AG09319 (cell line): ENCODE measurements around the gene EFNB2.

Experiments used
- DNase-seq: peaks from one replicate; pipeline ENCODE4 v3.0.0-alpha.2; 2010; ENCODE audit warnings: low read depth; ENCODE audit errors: extremely low read depth
- TF ChIP-seq, protein P1 (sequence below): IDR thresholded peaks from 2 replicates; pipeline ENCODE4 v1.5.1; 2011; ENCODE audit warnings: low read depth, mild to moderate bottlenecking, inconsistent platforms, low read length, moderate library complexity

EFNB2 gene

DNA sequence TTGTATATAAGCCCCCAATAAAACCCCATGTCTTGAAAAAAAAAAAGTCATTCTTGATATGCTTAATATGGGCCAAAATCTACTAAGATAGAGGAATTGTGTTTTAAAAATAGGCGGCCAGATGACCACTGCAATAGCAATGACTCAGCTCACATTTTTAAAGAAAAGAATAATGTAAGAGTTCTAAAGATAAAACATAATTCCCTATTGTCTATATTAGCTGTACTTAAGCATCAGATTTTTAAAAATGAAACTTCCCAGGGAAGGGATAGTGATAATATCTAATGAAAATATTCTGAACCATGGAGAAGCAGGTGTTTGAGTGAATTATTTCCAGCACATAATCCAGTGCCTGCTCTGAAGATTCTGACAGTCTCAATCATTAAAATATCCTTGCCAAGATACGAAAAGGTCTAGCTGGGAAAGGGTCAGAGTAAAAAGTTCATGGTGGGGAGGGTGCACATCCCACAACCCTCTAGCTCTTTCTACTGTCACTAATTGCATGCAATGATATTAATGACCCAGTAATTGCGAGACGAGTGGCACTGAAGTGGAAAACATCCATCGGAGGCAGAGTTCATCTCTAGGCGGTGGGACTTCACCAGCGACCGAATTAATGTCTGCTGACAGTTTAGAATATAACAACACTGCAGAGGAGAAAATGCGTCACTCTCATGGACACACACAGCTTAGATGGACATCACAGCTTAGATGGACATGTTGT lies 31.6 kb downstream of the EFNB2 start:
- DNase-seq, result no peak
- TF ChIP-seq, protein P1, sequence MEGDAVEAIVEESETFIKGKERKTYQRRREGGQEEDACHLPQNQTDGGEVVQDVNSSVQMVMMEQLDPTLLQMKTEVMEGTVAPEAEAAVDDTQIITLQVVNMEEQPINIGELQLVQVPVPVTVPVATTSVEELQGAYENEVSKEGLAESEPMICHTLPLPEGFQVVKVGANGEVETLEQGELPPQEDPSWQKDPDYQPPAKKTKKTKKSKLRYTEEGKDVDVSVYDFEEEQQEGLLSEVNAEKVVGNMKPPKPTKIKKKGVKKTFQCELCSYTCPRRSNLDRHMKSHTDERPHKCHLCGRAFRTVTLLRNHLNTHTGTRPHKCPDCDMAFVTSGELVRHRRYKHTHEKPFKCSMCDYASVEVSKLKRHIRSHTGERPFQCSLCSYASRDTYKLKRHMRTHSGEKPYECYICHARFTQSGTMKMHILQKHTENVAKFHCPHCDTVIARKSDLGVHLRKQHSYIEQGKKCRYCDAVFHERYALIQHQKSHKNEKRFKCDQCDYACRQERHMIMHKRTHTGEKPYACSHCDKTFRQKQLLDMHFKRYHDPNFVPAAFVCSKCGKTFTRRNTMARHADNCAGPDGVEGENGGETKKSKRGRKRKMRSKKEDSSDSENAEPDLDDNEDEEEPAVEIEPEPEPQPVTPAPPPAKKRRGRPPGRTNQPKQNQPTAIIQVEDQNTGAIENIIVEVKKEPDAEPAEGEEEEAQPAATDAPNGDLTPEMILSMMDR, result no peak

DNA sequence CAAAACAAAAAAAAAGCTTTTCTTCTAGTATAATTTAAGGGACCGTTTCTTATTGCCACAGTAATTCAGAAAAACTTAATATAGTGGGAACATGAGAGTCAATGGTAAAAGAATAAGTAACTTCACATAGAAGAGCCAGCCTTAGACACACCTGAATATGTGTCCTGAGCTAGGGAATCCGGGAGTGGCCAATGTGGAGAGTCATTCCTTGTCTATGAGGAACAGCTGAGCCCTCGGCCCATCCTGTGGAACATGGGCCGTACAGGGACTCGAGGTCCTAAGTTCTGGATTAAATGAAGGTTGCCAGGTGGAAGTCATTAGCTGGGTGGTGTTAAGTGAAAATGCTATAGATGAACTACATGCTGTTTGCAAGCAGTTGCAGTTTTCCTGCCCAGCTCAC lies 32.2 kb downstream of the EFNB2 start:
- no peak for DNase-seq
- TF ChIP-seq, protein P1, result no peak

DNA sequence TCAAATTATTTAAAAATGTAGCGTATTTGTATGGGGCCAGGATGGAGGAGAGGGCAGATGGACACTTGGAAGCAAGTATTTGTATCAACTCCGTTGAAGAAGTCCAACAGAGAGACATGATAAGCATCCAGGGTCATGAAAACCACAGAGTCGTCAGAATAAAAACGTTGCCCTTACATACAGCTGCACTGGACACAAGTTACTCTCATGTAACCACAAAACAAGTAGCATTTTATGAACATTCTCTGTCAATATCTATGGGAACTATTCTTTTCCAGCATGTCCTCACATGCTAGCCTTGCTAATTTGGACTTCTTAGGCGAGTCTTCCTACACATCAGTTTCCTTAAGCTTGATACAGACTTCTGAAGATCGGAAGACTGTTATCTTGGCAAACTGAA lies 35.0 kb downstream of the EFNB2 start:
- DNase-seq, result no peak
- TF ChIP-seq, protein P1, result no peak

DNA sequence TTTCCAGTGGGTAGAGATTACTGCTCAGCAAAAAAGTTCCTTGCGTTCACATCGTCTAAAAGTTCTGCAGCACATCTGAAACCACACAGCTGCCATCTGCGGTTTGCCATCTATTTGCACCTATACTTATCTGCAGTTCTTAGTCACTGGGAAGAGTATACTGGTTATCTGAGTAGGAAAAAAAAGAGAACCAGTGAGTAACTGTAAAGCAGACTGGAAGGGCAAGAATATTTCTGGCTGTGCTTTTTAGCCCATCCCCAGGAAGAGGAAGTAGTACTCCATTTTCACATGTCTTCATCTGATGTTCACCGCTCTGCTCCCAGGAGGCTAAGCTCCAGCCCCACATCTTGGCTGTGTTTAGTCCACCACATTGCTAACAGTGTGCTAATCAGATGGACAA lies 35.6 kb downstream of the EFNB2 start:
- DNase-seq, result no peak

DNA sequence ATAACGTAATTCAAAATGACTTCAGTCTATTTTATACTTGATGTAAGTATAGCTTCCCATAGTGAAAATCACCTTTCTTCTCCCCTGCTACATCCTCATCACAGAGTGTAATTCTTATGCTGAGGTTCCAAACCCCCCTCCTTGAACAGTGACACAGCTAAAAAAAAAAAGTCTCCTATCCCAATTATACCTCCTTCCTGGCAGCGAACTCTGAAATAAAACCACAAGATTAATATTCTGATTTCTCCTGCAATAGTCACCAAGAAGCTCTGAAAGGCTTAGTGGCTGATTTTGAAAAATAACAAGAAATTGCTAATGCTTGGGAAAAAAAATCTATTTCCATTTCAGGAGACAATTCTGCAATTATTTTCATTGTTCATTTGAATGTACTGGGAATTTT lies 36.3 kb downstream of the EFNB2 start:
- no peak for DNase-seq
- TF ChIP-seq, protein P1, result no peak

More for the DNA sequence above, 35.6 kb downstream of the EFNB2 start:
- TF ChIP-seq, protein P1, result no peak

DNA sequence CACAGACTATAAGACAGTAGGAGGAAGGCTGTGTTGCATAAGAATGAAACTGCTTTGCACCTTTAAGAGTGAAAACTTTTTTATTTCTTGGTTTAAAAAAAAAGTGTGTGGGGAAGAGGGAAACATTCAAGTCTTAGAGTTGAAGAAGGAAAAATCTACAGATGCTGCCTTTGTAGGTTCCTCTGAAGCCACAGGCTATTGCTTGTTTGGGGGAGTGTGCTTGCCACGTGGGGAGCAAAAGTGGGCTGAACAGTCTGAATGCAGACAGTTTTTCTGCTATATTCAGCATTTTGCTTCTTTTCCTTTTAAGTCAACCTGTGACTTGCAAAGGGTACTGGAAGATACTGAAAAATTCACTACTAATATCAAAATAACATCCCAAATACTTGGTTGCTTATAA lies 36.9 kb downstream of the EFNB2 start:
- DNase-seq, result no peak
- TF ChIP-seq, protein P1, result no peak

DNA sequence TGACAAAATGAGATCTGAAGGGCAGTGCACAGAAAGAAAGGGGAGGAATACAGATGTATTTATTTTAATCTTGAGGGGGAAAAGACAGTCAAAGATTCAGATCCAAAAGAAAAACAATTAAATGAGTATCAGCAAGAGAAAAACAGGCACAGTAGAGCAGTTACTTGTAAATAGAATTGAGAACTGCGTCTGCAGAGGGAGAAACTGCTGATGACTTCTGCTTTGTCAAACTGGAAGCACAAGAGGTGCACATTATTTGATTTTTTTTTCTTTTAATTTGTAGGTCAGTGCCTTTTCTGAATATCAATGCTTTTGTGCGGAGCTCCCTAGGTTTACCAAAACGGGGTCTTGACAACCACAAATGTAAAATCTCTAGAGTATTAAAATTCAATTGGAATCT lies 37.3 kb downstream of the EFNB2 start:
- no peak for DNase-seq
- TF ChIP-seq, protein P1, result no peak
